Neural cell (in vitro differentiated cells): Measurements from ENCODE around the gene TNIP1.

Experiments used
- EP300 ChIP-seq: fragments of 450-650 bp; conservative IDR thresholded peaks from 2 replicates; pipeline ENCODE4 v1.6.1; 2014; ENCODE audit warnings: antibody characterized with exemption, mild to moderate bottlenecking, moderate library complexity; ENCODE audit not compliant: poor library complexity, severe bottlenecking
- EZH2 ChIP-seq: fragments of 200-600, 300-800 bp; shearing (Covaris generic), sonication (generic); IDR thresholded peaks from 2 replicates; pipeline ENCODE4 v1.6.1; 2014; ENCODE audit warnings: antibody characterized with exemption, low read length, borderline replicate concordance, mild to moderate bottlenecking; ENCODE audit not compliant: insufficient read depth, poor library complexity, severe bottlenecking
- MXI1 ChIP-seq: fragments of 450-650 bp; conservative IDR thresholded peaks from 2 replicates; pipeline ENCODE4 v1.6.1; 2014; ENCODE audit warnings: antibody characterized with exemption, mild to moderate bottlenecking; ENCODE audit not compliant: poor library complexity, severe bottlenecking
- POLR2AphosphoS5 ChIP-seq: IDR thresholded peaks from 2 replicates; pipeline ENCODE4 v1.6.1; 2012
- RAD21 ChIP-seq: fragments of 450-650 bp; conservative IDR thresholded peaks from 2 replicates; pipeline ENCODE4 v1.6.1; 2014; ENCODE audit warnings: antibody characterized with exemption, mild to moderate bottlenecking, moderate library complexity
- SMC3 ChIP-seq: fragments of 450-650 bp; conservative IDR thresholded peaks from 2 replicates; pipeline ENCODE4 v1.6.1; 2014; ENCODE audit warnings: antibody characterized with exemption, mild to moderate bottlenecking, moderate library complexity; ENCODE audit not compliant: poor library complexity
- TAF1 ChIP-seq: IDR thresholded peaks from 2 replicates; pipeline ENCODE4 v1.6.1; 2012; ENCODE audit warnings: low read depth
- TF ChIP-seq, protein P1 (sequence below): fragments of 450-650 bp; IDR thresholded peaks from 2 replicates; pipeline ENCODE4 v1.5.1; 2014; ENCODE audit warnings: antibody characterized with exemption, mild to moderate bottlenecking, moderate library complexity; ENCODE audit not compliant: poor library complexity, severe bottlenecking
- TF ChIP-seq, protein P2 (sequence below): IDR thresholded peaks from 2 replicates; pipeline ENCODE4 v1.6.1; 2012; ENCODE audit warnings: borderline replicate concordance

DNA sequence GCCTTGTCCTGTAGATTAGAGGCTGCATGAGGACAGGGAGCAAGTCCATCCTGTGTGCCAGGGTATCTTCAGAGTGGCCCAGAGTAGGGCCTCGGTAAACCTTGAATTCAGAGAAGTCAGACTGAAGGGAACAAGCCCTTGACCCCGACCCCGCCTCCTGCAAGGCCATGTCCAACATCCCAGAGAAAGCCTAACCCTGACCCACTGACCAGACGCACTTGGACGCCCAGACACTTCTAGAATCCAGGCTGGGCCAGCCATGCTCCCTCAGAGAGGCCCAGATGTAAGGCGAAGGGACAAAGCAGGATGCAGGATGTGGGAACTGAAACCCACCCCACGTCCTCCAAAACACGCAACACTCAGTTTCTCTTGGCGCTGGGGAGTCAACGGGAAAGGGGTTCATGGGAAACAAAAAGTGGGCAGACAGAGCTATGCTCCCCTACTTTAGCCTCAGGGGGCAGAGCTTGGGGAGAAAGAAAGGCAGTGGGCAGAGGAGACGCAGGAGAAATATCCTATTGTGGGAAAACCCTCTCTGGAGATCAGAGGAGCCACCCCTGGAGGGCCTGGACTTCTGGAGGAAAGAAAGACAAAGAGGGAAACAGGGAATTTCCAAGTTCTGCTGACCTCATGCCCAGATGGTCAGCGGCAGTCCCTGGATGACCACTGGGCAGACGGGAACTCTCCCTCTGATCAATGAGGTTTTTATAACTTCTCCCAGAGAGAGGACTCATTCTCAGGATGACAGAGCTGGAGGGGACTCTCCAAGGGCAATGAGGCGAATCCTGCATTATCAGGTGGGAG, 13.0 kb downstream of the TNIP1 start:
- TF ChIP-seq, protein P1, sequence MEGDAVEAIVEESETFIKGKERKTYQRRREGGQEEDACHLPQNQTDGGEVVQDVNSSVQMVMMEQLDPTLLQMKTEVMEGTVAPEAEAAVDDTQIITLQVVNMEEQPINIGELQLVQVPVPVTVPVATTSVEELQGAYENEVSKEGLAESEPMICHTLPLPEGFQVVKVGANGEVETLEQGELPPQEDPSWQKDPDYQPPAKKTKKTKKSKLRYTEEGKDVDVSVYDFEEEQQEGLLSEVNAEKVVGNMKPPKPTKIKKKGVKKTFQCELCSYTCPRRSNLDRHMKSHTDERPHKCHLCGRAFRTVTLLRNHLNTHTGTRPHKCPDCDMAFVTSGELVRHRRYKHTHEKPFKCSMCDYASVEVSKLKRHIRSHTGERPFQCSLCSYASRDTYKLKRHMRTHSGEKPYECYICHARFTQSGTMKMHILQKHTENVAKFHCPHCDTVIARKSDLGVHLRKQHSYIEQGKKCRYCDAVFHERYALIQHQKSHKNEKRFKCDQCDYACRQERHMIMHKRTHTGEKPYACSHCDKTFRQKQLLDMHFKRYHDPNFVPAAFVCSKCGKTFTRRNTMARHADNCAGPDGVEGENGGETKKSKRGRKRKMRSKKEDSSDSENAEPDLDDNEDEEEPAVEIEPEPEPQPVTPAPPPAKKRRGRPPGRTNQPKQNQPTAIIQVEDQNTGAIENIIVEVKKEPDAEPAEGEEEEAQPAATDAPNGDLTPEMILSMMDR: no peak
- TF ChIP-seq, protein P2, sequence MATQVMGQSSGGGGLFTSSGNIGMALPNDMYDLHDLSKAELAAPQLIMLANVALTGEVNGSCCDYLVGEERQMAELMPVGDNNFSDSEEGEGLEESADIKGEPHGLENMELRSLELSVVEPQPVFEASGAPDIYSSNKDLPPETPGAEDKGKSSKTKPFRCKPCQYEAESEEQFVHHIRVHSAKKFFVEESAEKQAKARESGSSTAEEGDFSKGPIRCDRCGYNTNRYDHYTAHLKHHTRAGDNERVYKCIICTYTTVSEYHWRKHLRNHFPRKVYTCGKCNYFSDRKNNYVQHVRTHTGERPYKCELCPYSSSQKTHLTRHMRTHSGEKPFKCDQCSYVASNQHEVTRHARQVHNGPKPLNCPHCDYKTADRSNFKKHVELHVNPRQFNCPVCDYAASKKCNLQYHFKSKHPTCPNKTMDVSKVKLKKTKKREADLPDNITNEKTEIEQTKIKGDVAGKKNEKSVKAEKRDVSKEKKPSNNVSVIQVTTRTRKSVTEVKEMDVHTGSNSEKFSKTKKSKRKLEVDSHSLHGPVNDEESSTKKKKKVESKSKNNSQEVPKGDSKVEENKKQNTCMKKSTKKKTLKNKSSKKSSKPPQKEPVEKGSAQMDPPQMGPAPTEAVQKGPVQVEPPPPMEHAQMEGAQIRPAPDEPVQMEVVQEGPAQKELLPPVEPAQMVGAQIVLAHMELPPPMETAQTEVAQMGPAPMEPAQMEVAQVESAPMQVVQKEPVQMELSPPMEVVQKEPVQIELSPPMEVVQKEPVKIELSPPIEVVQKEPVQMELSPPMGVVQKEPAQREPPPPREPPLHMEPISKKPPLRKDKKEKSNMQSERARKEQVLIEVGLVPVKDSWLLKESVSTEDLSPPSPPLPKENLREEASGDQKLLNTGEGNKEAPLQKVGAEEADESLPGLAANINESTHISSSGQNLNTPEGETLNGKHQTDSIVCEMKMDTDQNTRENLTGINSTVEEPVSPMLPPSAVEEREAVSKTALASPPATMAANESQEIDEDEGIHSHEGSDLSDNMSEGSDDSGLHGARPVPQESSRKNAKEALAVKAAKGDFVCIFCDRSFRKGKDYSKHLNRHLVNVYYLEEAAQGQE: no peak
- TF ChIP-seq POLR2AphosphoS5 (no peak), EZH2 (no peak), RAD21 (no peak), EP300 (no peak), SMC3 (no peak), TAF1 (no peak), MXI1 (no peak)
